ENCODE data around the gene NSMCE1.

The NSMCE1 gene

GRCh38 chr16:27199736-27200135 lies 68.8 kb downstream of the NSMCE1 start:
- no peak for DNase-seq (ENCODE audit: low read depth)
- no peak for TF ChIP-seq CTCF (IDR thresholded peaks at IDR 0.05; ENCODE audit: control insufficient read depth, extremely low read depth, insufficient read depth)
- H3K4me3 ChIP-seq (ENCODE audit: low read depth, low read length), result no peak overlapping the region

DNA sequence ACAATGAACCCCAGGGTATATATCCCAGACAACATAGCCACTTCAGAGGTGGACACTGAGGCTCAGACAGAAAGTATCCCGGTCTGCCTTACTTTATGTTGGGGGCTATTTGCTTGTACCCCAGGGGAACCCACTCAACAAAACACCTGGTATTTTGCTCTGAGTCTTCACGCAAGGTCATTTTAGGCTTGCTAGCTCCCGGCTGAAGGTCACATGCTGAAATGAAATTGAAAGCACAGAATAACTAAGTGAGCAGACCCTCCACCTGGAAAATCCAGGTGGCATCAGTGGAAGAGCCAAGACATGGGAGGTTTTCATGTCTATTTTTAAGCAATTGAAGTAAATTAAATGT lies 69.4 kb downstream of the NSMCE1 start:
- no peak for TF ChIP-seq CTCF (IDR thresholded peaks at IDR 0.05; ENCODE audit: control insufficient read depth, extremely low read depth, insufficient read depth)
- H3K4me3 ChIP-seq (ENCODE audit: low read depth, low read length), result no peak overlapping the region
- DNase-seq (ENCODE audit: low read depth), result no peak

GRCh38 chr16:27198451-27199234 lies 69.9 kb downstream of the NSMCE1 start:
- H3K4me3 ChIP-seq (ENCODE audit: low read depth, low read length), result no peak overlapping the region
- DNase-seq (ENCODE audit: low read depth), result no peak
- no peak for TF ChIP-seq CTCF (IDR thresholded peaks at IDR 0.05; ENCODE audit: control insufficient read depth, extremely low read depth, insufficient read depth)

- H3K4me3 ChIP-seq (ENCODE audit: low read depth, low read length), result no peak overlapping the region
- no peak for DNase-seq (ENCODE audit: low read depth)
- TF ChIP-seq CTCF (IDR thresholded peaks at IDR 0.05; ENCODE audit: control insufficient read depth, extremely low read depth, insufficient read depth), result no peak
Measured at GRCh38 chr16:27197004-27197403, 71.6 kb downstream of the NSMCE1 start.

DNA sequence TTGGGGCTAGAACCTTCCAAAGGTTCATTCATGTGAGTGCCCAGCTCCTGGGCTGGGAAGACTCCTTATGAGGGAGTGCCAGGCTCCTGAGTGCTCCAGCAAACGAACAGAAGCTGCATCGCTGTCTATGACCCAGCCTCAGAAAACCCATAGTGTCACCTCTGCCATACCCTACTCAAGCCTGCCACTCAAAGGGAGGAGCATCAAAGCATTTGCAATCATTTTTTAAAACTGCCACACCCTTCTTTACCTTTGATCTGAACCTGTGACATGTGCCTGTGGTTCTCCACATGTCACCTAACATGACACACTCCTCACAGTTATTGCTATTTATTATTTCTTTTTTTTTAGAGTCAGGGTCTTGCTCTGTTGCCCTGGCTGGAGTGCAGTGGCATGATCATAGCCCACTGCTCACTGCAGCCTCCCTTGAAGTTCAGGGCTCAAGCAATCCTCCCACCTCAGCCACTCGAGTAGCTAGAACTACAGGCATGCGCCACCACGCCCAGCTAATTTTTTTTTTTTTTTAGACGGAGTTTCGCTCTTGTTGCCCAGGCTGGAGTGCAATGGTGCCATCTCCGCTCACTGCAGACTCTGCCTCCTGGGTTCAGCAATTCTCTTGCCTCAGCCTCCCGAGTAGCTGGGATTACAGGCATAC lies 72.5 kb downstream of the NSMCE1 start:
- no peak for TF ChIP-seq CTCF (IDR thresholded peaks at IDR 0.05; ENCODE audit: control insufficient read depth, extremely low read depth, insufficient read depth)
- no peak for DNase-seq (ENCODE audit: low read depth)
- no peak overlapping the region for H3K4me3 ChIP-seq (ENCODE audit: low read depth, low read length)

DNA sequence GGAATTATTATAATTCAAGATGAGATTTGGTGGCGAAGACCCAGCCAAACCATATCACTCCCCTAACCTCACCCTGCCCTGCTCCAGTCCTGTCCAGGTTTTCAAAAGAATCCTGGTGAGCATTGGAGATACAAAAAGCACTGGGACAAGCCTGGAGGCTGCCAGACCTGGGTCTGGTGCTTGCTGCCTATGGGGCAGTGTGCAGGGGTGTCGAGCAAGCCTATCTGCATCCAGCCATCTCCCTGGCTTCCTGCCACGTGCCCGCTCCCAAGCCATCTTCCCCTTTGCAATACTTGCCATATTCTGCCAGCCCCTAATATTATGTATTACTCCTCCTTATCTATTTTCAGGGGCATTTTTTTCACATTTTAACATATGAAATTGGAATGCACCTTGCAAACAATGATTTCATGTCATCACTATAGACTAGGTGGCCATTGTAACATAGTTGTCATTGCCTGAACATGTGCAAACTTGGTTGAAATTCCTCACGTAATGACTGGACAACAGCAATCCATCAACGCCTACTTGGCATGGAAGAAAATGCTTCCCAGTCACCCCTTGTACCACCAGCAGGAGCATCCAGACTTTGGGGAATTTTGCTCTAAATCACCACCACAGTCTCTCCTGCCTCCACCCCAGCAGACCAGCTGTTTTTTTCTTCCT lies 73.4 kb downstream of the NSMCE1 start:
- H3K4me3 ChIP-seq (ENCODE audit: low read depth, low read length), result no peak overlapping the region
- no peak for DNase-seq (ENCODE audit: low read depth)
- no peak for TF ChIP-seq CTCF (IDR thresholded peaks at IDR 0.05; ENCODE audit: control insufficient read depth, extremely low read depth, insufficient read depth)
